Activated T-cell treated with anti-CD3 and anti-CD28 coated beads, Interleukin-2, amount 50 U/mL, for 24 hours (primary cell): ENCODE results near the gene MEI1.
"Not testable (repeated sequence)": the region's sequence is repeated elsewhere in the genome, so short reads cannot be mapped to it uniquely, and the experiment has no call there.

Experiments
- DNase-seq: peaks from one replicate; pipeline ENCODE4 v3.0.0-alpha.2; 2020
- H3K27ac Mint-ChIP-seq: 2 replicates; pipeline ENCODE4 v1.8.0; 2020; ENCODE audit warnings: mild to moderate bottlenecking, mixed read lengths
- H3K27me3 Mint-ChIP-seq: 2 replicates; pipeline ENCODE4 v1.8.0; 2020; ENCODE audit warnings: mixed read lengths
- H3K36me3 Mint-ChIP-seq: 2 replicates; pipeline ENCODE4 v1.8.0; 2020; ENCODE audit warnings: low read depth, mixed read lengths
- H3K4me1 Mint-ChIP-seq: 2 replicates; pipeline ENCODE4 v1.8.0; 2020; ENCODE audit warnings: low read depth, mixed read lengths
- H3K4me3 Mint-ChIP-seq: 2 replicates; pipeline ENCODE4 v1.8.0; 2020; ENCODE audit warnings: mild to moderate bottlenecking, moderate library complexity, mixed read lengths
- H3K9me3 Mint-ChIP-seq: 2 replicates; pipeline ENCODE4 v1.8.0; 2020; ENCODE audit warnings: mixed read lengths

The MEI1 gene

GRCh38 chr22:41690476-41690875 lies 8.8 kb upstream of the MEI1 start:
- Mint-ChIP-seq H3K4me3 (peak overlapping the region; percentile 95), H3K9me3 (no peaks in the 10 kb centered on the region), H3K4me1 (peaks cover 28% of the 10 kb centered on the region), H3K27me3 (no peaks in the 10 kb centered on the region), H3K36me3 (peaks cover 26% of the 10 kb centered on the region), H3K27ac (peak overlapping the region; percentile 98)
- DNase-seq, result no peak

- no peak overlapping the region for H3K27ac Mint-ChIP-seq
- H3K4me3 Mint-ChIP-seq, result no peak overlapping the region
- H3K9me3 Mint-ChIP-seq, result no peaks in the 10 kb centered on the region
- no peaks in the 10 kb centered on the region for H3K27me3 Mint-ChIP-seq
- no peak for DNase-seq
- peaks cover 20% of the 10 kb centered on the region for H3K4me1 Mint-ChIP-seq
- H3K36me3 Mint-ChIP-seq, result peaks cover 11% of the 10 kb centered on the region
Observed at GRCh38 chr22:41695211-41695610, 4.1 kb upstream of the MEI1 start.

- Mint-ChIP-seq H3K4me1 (peaks cover 12% of the 10 kb centered on the region), H3K27ac (peak overlapping the region; percentile 84), H3K4me3 (no peak overlapping the region), H3K36me3 (peaks cover 6% of the 10 kb centered on the region), H3K27me3 (no peaks in the 10 kb centered on the region), H3K9me3 (no peaks in the 10 kb centered on the region)
- no peak for DNase-seq
Observed at GRCh38 chr22:41696703-41697102, 2.6 kb upstream of the MEI1 start.

GRCh38 chr22:41697126-41697775 lies 2.1 kb upstream of the MEI1 start:
- peak overlapping the region; percentile 37 for H3K4me3 Mint-ChIP-seq
- peak; percentile 97 for DNase-seq
- no peaks in the 10 kb centered on the region for H3K9me3 Mint-ChIP-seq
- no peaks in the 10 kb centered on the region for H3K27me3 Mint-ChIP-seq
- H3K27ac Mint-ChIP-seq, result peak overlapping the region; percentile 84
- H3K4me1 Mint-ChIP-seq, result peaks cover 12% of the 10 kb centered on the region
- peaks cover 6% of the 10 kb centered on the region for H3K36me3 Mint-ChIP-seq

GRCh38 chr22:41700108-41700364 lies 733 bp downstream of the MEI1 start:
- Mint-ChIP-seq H3K4me1 (peaks cover 12% of the 10 kb centered on the region), H3K4me3 (no peak overlapping the region), H3K27ac (no peak overlapping the region), H3K27me3 (no peaks in the 10 kb centered on the region), H3K9me3 (no peaks in the 10 kb centered on the region), H3K36me3 (peaks cover 6% of the 10 kb centered on the region)
- DNase-seq, result no peak

- Mint-ChIP-seq H3K4me3 (no peak overlapping the region), H3K27ac (no peak overlapping the region), H3K9me3 (no peaks in the 10 kb centered on the region), H3K4me1 (peaks cover 3% of the 10 kb centered on the region), H3K27me3 (no peaks in the 10 kb centered on the region), H3K36me3 (no peaks in the 10 kb centered on the region)
- DNase-seq, result no peak
Observed at GRCh38 chr22:41702763-41703162, 3.5 kb downstream of the MEI1 start.

GRCh38 chr22:41709341-41709740 lies 10.0 kb downstream of the MEI1 start:
- H3K4me1 Mint-ChIP-seq, result no peaks in the 10 kb centered on the region
- no peaks in the 10 kb centered on the region for H3K27me3 Mint-ChIP-seq
- no peaks in the 10 kb centered on the region for H3K9me3 Mint-ChIP-seq
- no peak overlapping the region for H3K4me3 Mint-ChIP-seq
- no peak for DNase-seq
- H3K36me3 Mint-ChIP-seq, result no peaks in the 10 kb centered on the region
- no peak overlapping the region for H3K27ac Mint-ChIP-seq

- no peak for DNase-seq
- H3K4me3 Mint-ChIP-seq, result no peak overlapping the region
- H3K27me3 Mint-ChIP-seq, result no peaks in the 10 kb centered on the region
- no peaks in the 10 kb centered on the region for H3K36me3 Mint-ChIP-seq
- H3K9me3 Mint-ChIP-seq, result no peaks in the 10 kb centered on the region
- no peaks in the 10 kb centered on the region for H3K4me1 Mint-ChIP-seq
- no peak overlapping the region for H3K27ac Mint-ChIP-seq
Observed at GRCh38 chr22:41713004-41713403, 13.7 kb downstream of the MEI1 start.

GRCh38 chr22:41722496-41722895 lies 23.2 kb downstream of the MEI1 start:
- Mint-ChIP-seq H3K9me3 (no peaks in the 10 kb centered on the region), H3K27ac (no peak overlapping the region), H3K4me3 (no peak overlapping the region), H3K4me1 (no peaks in the 10 kb centered on the region), H3K27me3 (no peaks in the 10 kb centered on the region), H3K36me3 (no peaks in the 10 kb centered on the region)
- DNase-seq, result no peak

GRCh38 chr22:41725510-41726110 lies 26.3 kb downstream of the MEI1 start:
- Mint-ChIP-seq H3K27me3 (no peaks in the 10 kb centered on the region), H3K27ac (no peak overlapping the region), H3K36me3 (no peaks in the 10 kb centered on the region), H3K9me3 (no peaks in the 10 kb centered on the region), H3K4me1 (no peaks in the 10 kb centered on the region), H3K4me3 (no peak overlapping the region)
- no peak for DNase-seq

GRCh38 chr22:41731609-41732008 lies 32.3 kb downstream of the MEI1 start:
- no peak overlapping the region for H3K4me3 Mint-ChIP-seq
- no peak overlapping the region for H3K27ac Mint-ChIP-seq
- no peaks in the 10 kb centered on the region for H3K36me3 Mint-ChIP-seq
- DNase-seq, result no peak
- H3K27me3 Mint-ChIP-seq, result no peaks in the 10 kb centered on the region
- H3K4me1 Mint-ChIP-seq, result no peaks in the 10 kb centered on the region
- H3K9me3 Mint-ChIP-seq, result no peaks in the 10 kb centered on the region

GRCh38 chr22:41732096-41732772 lies 32.9 kb downstream of the MEI1 start:
- H3K27ac Mint-ChIP-seq, result no peak overlapping the region
- H3K4me3 Mint-ChIP-seq, result no peak overlapping the region
- H3K36me3 Mint-ChIP-seq, result no peaks in the 10 kb centered on the region
- DNase-seq, result no peak
- no peaks in the 10 kb centered on the region for H3K27me3 Mint-ChIP-seq
- no peaks in the 10 kb centered on the region for H3K9me3 Mint-ChIP-seq
- no peaks in the 10 kb centered on the region for H3K4me1 Mint-ChIP-seq

GRCh38 chr22:41733241-41733640 lies 33.9 kb downstream of the MEI1 start:
- H3K27me3 Mint-ChIP-seq, H3K9me3 Mint-ChIP-seq, H3K36me3 Mint-ChIP-seq, H3K4me1 Mint-ChIP-seq, H3K27ac Mint-ChIP-seq, H3K4me3 Mint-ChIP-seq, DNase-seq: not testable (repeated sequence)

- Mint-ChIP-seq H3K27ac (no peak overlapping the region), H3K4me1 (peaks cover 2% of the 10 kb centered on the region), H3K9me3 (no peaks in the 10 kb centered on the region), H3K4me3 (no peak overlapping the region), H3K36me3 (no peaks in the 10 kb centered on the region), H3K27me3 (no peaks in the 10 kb centered on the region)
- DNase-seq, result no peak
Observed at GRCh38 chr22:41739576-41739975, 40.3 kb downstream of the MEI1 start.

- no peak overlapping the region for H3K4me3 Mint-ChIP-seq
- no peaks in the 10 kb centered on the region for H3K27me3 Mint-ChIP-seq
- H3K36me3 Mint-ChIP-seq, result no peaks in the 10 kb centered on the region
- no peaks in the 10 kb centered on the region for H3K9me3 Mint-ChIP-seq
- no peak overlapping the region for H3K27ac Mint-ChIP-seq
- peaks cover 9% of the 10 kb centered on the region for H3K4me1 Mint-ChIP-seq
- no peak for DNase-seq
Observed at GRCh38 chr22:41742918-41743317, 43.6 kb downstream of the MEI1 start.
